Common myeloid progenitor, CD34-positive (primary cell): ENCODE results near the gene DNAH17.
A peak's percentile ranks its signal among the peaks of the same experiment; 100 is the strongest.

Experiments
- CTCF ChIA-PET: fragments of 350-600 bp; sonication (Branson Sonifier 250); formaldehyde crosslinking; loops from one replicate; lab custom pipeline; 2021; ENCODE audit warnings: antibody characterized with exemption; lab: Charles Lee
- POLR2A ChIA-PET: fragments of 350-600 bp; sonication (Branson Sonifier 250); formaldehyde crosslinking; loops from one replicate; lab custom pipeline; 2021; ENCODE audit warnings: antibody characterized with exemption; lab: Charles Lee
- DNase-seq, 3 donors: peaks; one replicate each; pipeline versions ENCODE4 v3.0.0 to v3.0.0-alpha.2; 2013
- H3K27ac ChIP-seq, 2 experiments: 1 replicate in 1 of 2; 2 replicates in 1 of 2; pipeline ENCODE4 v1.7.0; 2013; ENCODE audit warnings: inconsistent platforms in 2 of 2, low read length in 2 of 2, mild to moderate bottlenecking in 2 of 2, low read depth in 1 of 2, moderate library complexity in 1 of 2; ENCODE audit not compliant: severe bottlenecking in 2 of 2, insufficient read depth in 1 of 2, poor library complexity in 1 of 2
- H3K27me3 ChIP-seq, 5 experiments: replicated peaks in 2 of 5; 1 replicate in 3 of 5; 2 replicates in 2 of 5; pipeline versions ENCODE4 v1.6.1 to v1.7.0; 2013; ENCODE audit warnings: low read length in 4 of 5, mild to moderate bottlenecking in 2 of 5, moderate library complexity in 2 of 5, inconsistent platforms in 1 of 5; ENCODE audit not compliant: insufficient read depth in 5 of 5, control insufficient read depth in 4 of 5
- H3K36me3 ChIP-seq, 4 experiments: 1 replicate in 2 of 4; 2 replicates in 2 of 4; pipeline versions ENCODE4 v1.6.1 to v1.7.0; 2013; ENCODE audit warnings: low read length in 3 of 4, control low read depth in 1 of 4, mild to moderate bottlenecking in 1 of 4; ENCODE audit not compliant: control insufficient read depth in 4 of 4, insufficient read depth in 4 of 4
- H3K4me1 ChIP-seq, 4 experiments: 1 replicate in 3 of 4; 2 replicates in 1 of 4; pipeline versions ENCODE4 v1.6.1 to v1.7.1; 2013; ENCODE audit warnings: low read length in 3 of 4, mild to moderate bottlenecking in 3 of 4, control low read depth in 1 of 4, inconsistent platforms in 1 of 4, moderate library complexity in 1 of 4; ENCODE audit not compliant: control insufficient read depth in 4 of 4, insufficient read depth in 4 of 4; ENCODE audit errors: control extremely low read depth in 1 of 4
- H3K4me3 ChIP-seq, 7 experiments: 1 replicate in 4 of 7; 2 replicates in 3 of 7; pipeline versions ENCODE4 v1.5.1 to v1.7.0; 2013; ENCODE audit warnings: mild to moderate bottlenecking in 7 of 7, low read length in 6 of 7, moderate library complexity in 6 of 7, inconsistent platforms in 2 of 7, low read depth in 2 of 7, control low read depth in 1 of 7; ENCODE audit not compliant: insufficient read depth in 4 of 7, control insufficient read depth in 1 of 7; ENCODE audit errors: extremely low read depth in 1 of 7
- H3K9me3 ChIP-seq, 5 experiments: 1 replicate in 4 of 5; 2 replicates in 1 of 5; pipeline versions ENCODE4 v1.6.1 to v1.7.1; 2013; ENCODE audit warnings: low read length in 4 of 5, mild to moderate bottlenecking in 2 of 5, inconsistent platforms in 1 of 5, low read depth in 1 of 5, moderate library complexity in 1 of 5; ENCODE audit not compliant: control insufficient read depth in 4 of 5, insufficient read depth in 2 of 5; ENCODE audit errors: control extremely low read depth in 1 of 5
- WGBS: methylation state at CpG from one replicate; pipeline ENCODE4 v1.1.5; 2013; ENCODE audit not compliant: insufficient coverage; 5-methylcytosine and 5-hydroxymethylcytosine counted together

Gene DNAH17

DNA sequence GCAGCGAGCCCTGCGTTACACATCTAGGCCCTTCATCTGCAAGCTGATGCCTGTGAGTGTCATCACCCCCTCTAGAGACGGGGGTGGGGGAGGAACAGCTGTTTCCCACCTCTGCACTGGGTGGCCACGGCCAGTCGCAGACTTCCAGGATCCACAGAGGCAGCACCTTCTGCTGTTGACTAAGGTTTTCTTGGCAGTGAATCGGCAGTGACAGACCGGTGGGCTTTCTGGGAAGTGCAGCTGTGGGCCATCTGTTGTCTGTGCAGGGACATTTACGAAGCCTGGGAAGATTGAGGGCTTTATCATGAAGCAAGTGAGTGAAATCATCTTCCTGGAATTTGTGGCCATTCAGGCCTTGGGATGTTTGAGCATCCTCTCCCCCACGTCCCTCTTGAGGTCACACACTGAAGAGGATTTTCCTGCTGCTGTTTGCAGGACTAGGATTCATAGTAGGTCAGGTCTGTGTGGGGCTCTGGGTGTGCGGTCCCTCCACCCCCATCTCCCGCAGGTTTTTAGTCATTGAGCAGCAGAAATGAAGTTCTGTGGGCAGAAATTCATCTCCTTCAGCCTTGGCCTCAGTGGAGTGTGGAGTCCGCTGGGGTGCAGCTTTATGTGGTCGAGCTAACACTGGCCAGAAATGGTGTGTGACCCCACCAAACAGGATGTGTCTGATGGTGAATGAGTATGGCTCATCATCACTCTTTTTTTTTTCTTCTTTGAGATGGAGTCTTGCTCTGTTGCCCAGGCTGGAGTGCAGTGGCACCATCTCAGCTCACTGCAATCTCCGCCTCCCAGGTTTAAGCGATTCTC, 186.8 kb downstream of the DNAH17 start:
- no peaks in the 10 kb centered on the region for H3K27me3 ChIP-seq
- no peak overlapping the region for H3K27ac ChIP-seq
- ChIA-PET POLR2A (interaction anchor here (1.0 kb wide), 1 partner anchor 19 kb away, joined by 3 read pairs; no protein-coding TSS in a partner anchor), CTCF (interaction anchor here (0.8 to 3.0 kb wide), 3 partner anchors 8 to 31 kb away, joined by 3 to 11 read pairs (median 9); no protein-coding TSS in a partner anchor)
- H3K9me3 ChIP-seq = no peaks in the 10 kb centered on the region
- H3K36me3 ChIP-seq = peaks cover 10 to 40% (median 25%) of the 10 kb centered on the region in 4 experiments
- WGBS = 90% methylated on average over 12 of the region's 15 CpGs
- H3K4me3 ChIP-seq = no peak overlapping the region
- H3K4me1 ChIP-seq = peaks cover 20 to 52% (median 45%) of the 10 kb centered on the region in 4 experiments
- DNase-seq = peak in 2 of 3 donors; percentile 28 to 33

- POLR2A ChIA-PET = no interaction called here
- Histone ChIP-seq H3K27me3 (no peaks in the 10 kb centered on the region), H3K9me3 (no peaks in the 10 kb centered on the region), H3K4me1 (peaks cover 32 to 74% (median 67%) of the 10 kb centered on the region in 4 experiments), H3K36me3 (peaks cover 2 to 22% (median 11%) of the 10 kb centered on the region in 4 experiments), H3K4me3 (peak overlapping the region in 1 of 7 experiments; percentile 45), H3K27ac (peak overlapping the region; percentile 33 to 57)
- DNase-seq = peak; percentile 49 to 81 (median 79)
- CTCF ChIA-PET = interaction anchor here (0.6 to 1.5 kb wide), 4 partner anchors 10 to 510 kb away, joined by 3 to 5 read pairs (median 4); partner anchors contain the start of gene PGS1
- WGBS = 35% methylated on average over 6 of the region's 10 CpGs
Measured at GRCh38 chr17:78387977-78388941, 188.9 kb downstream of the DNAH17 start.

DNA sequence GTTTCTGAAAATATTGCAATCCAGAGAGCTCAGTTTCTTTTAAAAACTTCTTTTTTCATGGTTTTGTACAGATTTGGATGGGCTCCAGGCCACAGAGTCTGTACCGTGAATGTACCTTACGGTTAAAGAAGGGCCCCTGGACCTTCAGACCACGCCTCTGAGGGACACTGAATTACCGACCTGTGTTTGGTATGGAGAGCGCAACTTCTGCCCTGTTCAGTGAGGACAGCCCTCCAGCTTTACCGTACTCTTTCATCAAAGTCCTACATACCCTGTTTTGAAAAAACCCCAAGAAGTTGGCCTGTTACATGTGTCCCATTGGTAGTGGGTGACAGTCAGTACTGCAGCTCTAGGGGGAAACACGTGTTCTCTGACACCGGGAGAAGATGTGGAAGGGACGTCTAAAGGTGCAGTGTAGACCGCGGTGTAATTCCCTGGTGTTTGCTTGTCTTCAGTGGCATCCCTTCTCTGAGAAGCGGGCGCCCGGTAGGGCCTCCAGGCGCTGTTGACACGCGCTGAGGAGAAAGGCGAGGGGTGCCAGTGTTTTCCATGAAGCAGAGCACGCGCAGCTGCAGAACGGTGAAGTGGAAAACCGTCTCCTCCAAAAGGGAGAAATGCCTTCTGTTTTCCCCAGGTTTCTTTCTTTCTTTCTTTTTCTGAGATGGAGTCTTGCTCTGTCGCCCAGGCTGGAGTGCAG, 192.6 kb downstream of the DNAH17 start:
- ChIA-PET CTCF (interaction anchor here (0.6 to 1.6 kb wide), 5 partner anchors 9 to 32 kb away, joined by 3 to 4 read pairs (median 3); no protein-coding TSS in a partner anchor), POLR2A (interaction anchor here (0.8 to 1.0 kb wide), 2 partner anchors 24 to 132 kb away, joined by 3 to 5 read pairs; partner anchors contain the start of gene SOCS3)
- Histone ChIP-seq H3K27ac (peak overlapping the region; percentile 56 to 83), H3K36me3 (no peaks in the 10 kb centered on the region), H3K4me3 (peak overlapping the region in 5 of 7 experiments; percentile 5 to 52 (median 16)), H3K9me3 (no peaks in the 10 kb centered on the region), H3K4me1 (peaks cover 48 to 98% (median 92%) of the 10 kb centered on the region in 4 experiments), H3K27me3 (no peaks in the 10 kb centered on the region)
- 66% methylated on average over 19 of the region's 23 CpGs for WGBS
- DNase-seq = peak in 1 of 3 donors; percentile 29

GRCh38 chr17:78383725-78384471, 193.3 kb downstream of the DNAH17 start:
- H3K9me3 ChIP-seq = no peaks in the 10 kb centered on the region
- H3K27me3 ChIP-seq = no peaks in the 10 kb centered on the region
- ChIA-PET CTCF (interaction anchor here (0.6 to 2.7 kb wide), 5 partner anchors 8 to 32 kb away, joined by 3 to 11 read pairs (median 3); no protein-coding TSS in a partner anchor), POLR2A (interaction anchor here (0.8 to 1.0 kb wide), 2 partner anchors 24 to 132 kb away, joined by 3 to 5 read pairs; partner anchors contain the start of gene SOCS3)
- 22% methylated on average over 11 of the region's 15 CpGs for WGBS
- no peaks in the 10 kb centered on the region for H3K36me3 ChIP-seq
- H3K4me1 ChIP-seq = peaks cover 52 to 98% (median 97%) of the 10 kb centered on the region in 4 experiments
- peak overlapping the region; percentile 56 to 83 for H3K27ac ChIP-seq
- H3K4me3 ChIP-seq = peak overlapping the region in 5 of 7 experiments; percentile 5 to 52 (median 16)
- DNase-seq = peak; percentile 65 to 75 (median 67)

- WGBS = 22% methylated on average over 9 of the region's 12 CpGs
- Histone ChIP-seq H3K27me3 (no peaks in the 10 kb centered on the region), H3K36me3 (no peaks in the 10 kb centered on the region), H3K4me3 (peak overlapping the region in 6 of 7 experiments; percentile 13 to 62 (median 32)), H3K4me1 (peaks cover 38 to 87% (median 85%) of the 10 kb centered on the region in 4 experiments), H3K27ac (peak overlapping the region; percentile 53 to 78), H3K9me3 (no peaks in the 10 kb centered on the region)
- ChIA-PET CTCF (interaction anchor here (1.1 to 2.7 kb wide), 5 partner anchors 8 to 93 kb away, joined by 3 to 11 read pairs (median 5); no protein-coding TSS in a partner anchor), POLR2A (interaction anchor here (0.9 kb wide), 1 partner anchor 52 kb away, joined by 5 read pairs; no protein-coding TSS in a partner anchor)
- DNase-seq = peak; percentile 65 to 93 (median 88)
Measured at GRCh38 chr17:78381601-78382232, 195.5 kb downstream of the DNAH17 start.
